ENCODE measurements around the gene MYO5B. TPM values are rescaled to one million over a fixed set of nuclear protein-coding genes. Genes with fewer than 3 reads are reported as not detected.

The MYO5B gene
- total RNA-seq, 1 experiment from 2014 or later = 32.1 TPM

- Histone ChIP-seq H3K4me3 (replicated peaks in 1 of 2; ENCODE audit: low read depth in 1 of 2, low read length in 2 of 2) (no peak overlapping the region), H3K9ac (ENCODE audit: low read length) (no peak overlapping the region), H4K20me1 (ENCODE audit: insufficient read depth) (no peaks in the 10 kb centered on the region), H3K4me1 (ENCODE audit: control insufficient read depth in 1 of 2, insufficient read depth in 2 of 2, low read length in 2 of 2) (peaks cover 27 to 29% of the 10 kb centered on the region in 2 experiments), H3K9me2 (ENCODE audit: insufficient read depth) (no peaks in the 10 kb centered on the region), H3K4me2 (ENCODE audit: low read length) (no peak overlapping the region), H3K79me2 (ENCODE audit: insufficient read depth, low read length) (no peaks in the 10 kb centered on the region), H2AFZ (ENCODE audit: low read depth, low read length, poor library complexity, severe bottlenecking) (no peak overlapping the region), H3K27me3 (ENCODE audit: insufficient read depth, low read length) (no peaks in the 10 kb centered on the region), H3K36me3 (ENCODE audit: control insufficient read depth in 1 of 2, insufficient read depth in 2 of 2, low read length in 2 of 2) (no peaks in the 10 kb centered on the region), H3K9me3 (ENCODE audit: control insufficient read depth in 1 of 2, insufficient read depth in 1 of 2, low read depth in 1 of 2, low read length in 2 of 2) (no peaks in the 10 kb centered on the region), H3K27ac (ENCODE audit: low read depth, low read length) (no peak overlapping the region)
- DNase-seq (ENCODE audit: low read depth, low spot score) (no peak), ATAC-seq (no peak)
- BruUV-seq (replicated peaks) = no TSS peak
- ChIA-PET POLR2A (no interaction called here), RAD21 (ENCODE audit: low non-redundant PET in 1 of 2, low total read pairs in 2 of 2, uncharacterized antibody in 2 of 2, unreplicated experiment in 2 of 2) (no interaction called here), CTCF (no interaction called here)
- intact Hi-C loops (cut with micrococcal nuclease) = no loop called here
- TF ChIP-seq YY1 (IDR thresholded peaks at IDR 0.05; ENCODE audit: extremely low read depth, insufficient replicate concordance, low read depth, low read length) (no peak), EZH2phosphoT487 (IDR thresholded peaks at IDR 0.05; ENCODE audit: borderline replicate concordance) (no peak), EGR1 (IDR thresholded peaks at IDR 0.05; ENCODE audit: low read depth) (no peak), JUND (IDR thresholded peaks at IDR 0.05) (no peak), RAD21 (IDR thresholded peaks at IDR 0.05; ENCODE audit: low read depth) (no peak), ELF1 (IDR thresholded peaks at IDR 0.05; ENCODE audit: borderline replicate concordance, low read depth) (no peak), SRF (IDR thresholded peaks at IDR 0.05; ENCODE audit: low read depth) (no peak), SIN3A (IDR thresholded peaks at IDR 0.05; ENCODE audit: low read depth) (no peak), FOSL1 (IDR thresholded peaks at IDR 0.05; ENCODE audit: low read depth) (no peak), TCF7L2 (IDR thresholded peaks at IDR 0.05; ENCODE audit: borderline replicate concordance, extremely low read depth, insufficient read depth, insufficient read length) (no peak), EZH2 (IDR thresholded peaks at IDR 0.05) (no peak), SP1 (IDR thresholded peaks at IDR 0.05; ENCODE audit: low read depth) (no peak)
- TF ChIP-seq, protein P1, sequence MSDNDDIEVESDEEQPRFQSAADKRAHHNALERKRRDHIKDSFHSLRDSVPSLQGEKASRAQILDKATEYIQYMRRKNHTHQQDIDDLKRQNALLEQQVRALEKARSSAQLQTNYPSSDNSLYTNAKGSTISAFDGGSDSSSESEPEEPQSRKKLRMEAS (IDR thresholded peaks at IDR 0.05) = no peak
- TF ChIP-seq, protein P2, sequence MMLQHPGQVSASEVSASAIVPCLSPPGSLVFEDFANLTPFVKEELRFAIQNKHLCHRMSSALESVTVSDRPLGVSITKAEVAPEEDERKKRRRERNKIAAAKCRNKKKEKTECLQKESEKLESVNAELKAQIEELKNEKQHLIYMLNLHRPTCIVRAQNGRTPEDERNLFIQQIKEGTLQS (IDR thresholded peaks at IDR 0.05) = no peak
These were observed 33.2 kb downstream of the MYO5B start for GRCh38 chr18:50161597-50162205.
